Thyroid gland (tissue), 4 donors: ENCODE results near the gene ATXN7L2. TPM values are rescaled to one million over a fixed set of nuclear protein-coding genes. Genes with fewer than 3 reads are reported as not detected.

ENCODE experiments used
- DNase-seq, 2 donors: peaks; one replicate each; pipeline ENCODE4 v3.0.0-alpha.2; 2019
- H3K27ac ChIP-seq, 3 donors: fragments of 200-600 bp; sonication (generic); 1 replicate in 2 of 3; 2 replicates in 1 of 3; pipeline ENCODE4 v1.5.1; 2016 to 2019; ENCODE audit warnings: mild to moderate bottlenecking in 1 of 3, moderate library complexity in 1 of 3
- H3K27me3 ChIP-seq: fragments of 200-600 bp; sonication (generic); one replicate; pipeline ENCODE4 v1.5.1; 2019
- H3K36me3 ChIP-seq, 2 donors: fragments of 200-600 bp; sonication (generic); one replicate each; pipeline ENCODE4 v1.5.1; 2016 to 2019
- H3K4me1 ChIP-seq, 2 donors: fragments of 200-600 bp; sonication (generic); one replicate each; pipeline ENCODE4 v1.5.1; 2017 to 2019
- H3K4me3 ChIP-seq, 3 donors: fragments of 200-600 bp; sonication (generic); replicated peaks in 1 of 3; 1 replicate in 2 of 3; 2 replicates in 1 of 3; pipeline ENCODE4 v1.5.1; 2016; ENCODE audit warnings: mild to moderate bottlenecking in 1 of 3
- H3K9me3 ChIP-seq: fragments of 200-600 bp; sonication (generic); one replicate; pipeline ENCODE4 v1.5.1; 2017
- POLR2A ChIP-seq, 2 donors: fragments of 450-650 bp; IDR thresholded peaks; one replicate each; pipeline ENCODE4 v1.6.1; 2017; ENCODE audit warnings: antibody characterized with exemption in 2 of 2, mild to moderate bottlenecking in 2 of 2, moderate library complexity in 1 of 2
- WGBS, 2 donors: methylation state at CpG; one replicate each; pipeline ENCODE4 v1.1.5; 2017; 5-methylcytosine and 5-hydroxymethylcytosine counted together
- intact Hi-C: fragments of 100-400 bp; cut with DNase I; formaldehyde crosslinking; loops from one replicate; pipeline ENCODE4 v1.15.1; 2023
- total RNA-seq, 4 donors: library from RNA; depleted of rRNA; stranded (reverse); fragments of >200 nt; gene quantifications; one replicate each; pipeline ENCODE4 v1.2.3, GENCODE V29; 2016
- TF ChIP-seq, protein P1 (sequence below), 6 experiments: fragments of 200-600 bp in 3 of 6; fragments of 450-650 bp in 3 of 6; sonication (generic) in 3 of 6; IDR thresholded peaks; one replicate each; pipeline ENCODE4 v1.5.1; 2016 to 2019; ENCODE audit warnings: antibody characterized with exemption in 6 of 6, mild to moderate bottlenecking in 2 of 6, inconsistent platforms in 1 of 6, moderate library complexity in 1 of 6

ATXN7L2 gene
- total RNA-seq, 4 donors from 2014 or later, result 5.8 to 11.7 (median 8.4) TPM

DNA sequence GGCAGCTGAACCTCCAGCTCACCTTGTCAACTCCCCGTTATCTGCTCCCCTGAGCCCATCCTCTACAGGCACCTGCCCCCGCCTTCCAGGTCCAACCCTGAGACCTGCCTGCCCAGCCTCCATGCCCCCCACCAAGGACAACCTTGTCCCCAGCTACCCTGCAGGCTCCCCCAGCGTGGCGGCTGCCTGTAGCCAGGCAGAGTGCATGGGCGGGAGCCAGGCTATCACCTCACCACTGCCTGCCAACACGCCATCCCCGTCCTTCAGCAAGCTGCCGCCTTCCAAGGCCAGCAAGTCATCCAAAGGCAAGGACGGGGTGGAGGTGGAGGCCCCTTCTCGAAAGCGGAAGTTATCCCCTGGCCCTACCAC is 7.2 kb downstream of the ATXN7L2 start:
- Histone ChIP-seq H3K36me3 (peaks cover 0 to 12% of the 10 kb centered on the region in 2 donors), H3K9me3 (no peaks in the 10 kb centered on the region), H3K4me1 (peaks cover 10 to 15% of the 10 kb centered on the region in 2 donors), H3K27me3 (no peaks in the 10 kb centered on the region), H3K4me3 (no peak overlapping the region), H3K27ac (no peak overlapping the region)
- TF ChIP-seq, protein P1, sequence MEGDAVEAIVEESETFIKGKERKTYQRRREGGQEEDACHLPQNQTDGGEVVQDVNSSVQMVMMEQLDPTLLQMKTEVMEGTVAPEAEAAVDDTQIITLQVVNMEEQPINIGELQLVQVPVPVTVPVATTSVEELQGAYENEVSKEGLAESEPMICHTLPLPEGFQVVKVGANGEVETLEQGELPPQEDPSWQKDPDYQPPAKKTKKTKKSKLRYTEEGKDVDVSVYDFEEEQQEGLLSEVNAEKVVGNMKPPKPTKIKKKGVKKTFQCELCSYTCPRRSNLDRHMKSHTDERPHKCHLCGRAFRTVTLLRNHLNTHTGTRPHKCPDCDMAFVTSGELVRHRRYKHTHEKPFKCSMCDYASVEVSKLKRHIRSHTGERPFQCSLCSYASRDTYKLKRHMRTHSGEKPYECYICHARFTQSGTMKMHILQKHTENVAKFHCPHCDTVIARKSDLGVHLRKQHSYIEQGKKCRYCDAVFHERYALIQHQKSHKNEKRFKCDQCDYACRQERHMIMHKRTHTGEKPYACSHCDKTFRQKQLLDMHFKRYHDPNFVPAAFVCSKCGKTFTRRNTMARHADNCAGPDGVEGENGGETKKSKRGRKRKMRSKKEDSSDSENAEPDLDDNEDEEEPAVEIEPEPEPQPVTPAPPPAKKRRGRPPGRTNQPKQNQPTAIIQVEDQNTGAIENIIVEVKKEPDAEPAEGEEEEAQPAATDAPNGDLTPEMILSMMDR (IDR thresholded peaks at IDR 0.05), result peak in 1 of 6 experiments; percentile 9
- no peak for TF ChIP-seq POLR2A (IDR thresholded peaks at IDR 0.05)
- DNase-seq, result no peak
- intact Hi-C loops, result no loop called here
- WGBS, 2 donors, result 82 to 95% methylated on average over 10 to 11 of the region's 11 CpGs

DNA sequence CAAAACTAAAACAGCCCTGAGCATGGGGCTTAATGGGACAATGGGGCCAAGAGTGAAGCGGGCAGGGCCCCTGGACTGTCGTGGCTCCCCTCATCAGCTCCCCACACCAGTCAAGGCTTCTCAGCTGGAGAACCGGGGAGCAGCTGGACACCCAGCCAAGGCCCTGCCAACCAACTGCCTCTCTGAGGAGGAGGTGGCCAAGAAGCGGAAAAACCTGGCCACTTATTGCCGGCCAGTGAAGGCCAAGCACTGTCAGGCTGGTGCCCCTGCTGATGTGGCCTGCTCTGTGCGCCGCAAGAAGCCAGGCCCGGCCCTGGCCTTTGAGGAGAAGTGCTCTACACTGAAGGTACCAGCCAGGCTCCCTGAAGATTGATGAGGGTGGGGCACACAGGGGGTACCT is 7.7 kb downstream of the ATXN7L2 start:
- Histone ChIP-seq H3K27me3 (no peaks in the 10 kb centered on the region), H3K9me3 (no peaks in the 10 kb centered on the region), H3K27ac (no peak overlapping the region), H3K4me3 (no peak overlapping the region), H3K4me1 (peaks cover 10 to 15% of the 10 kb centered on the region in 2 donors), H3K36me3 (peaks cover 4 to 17% of the 10 kb centered on the region in 2 donors)
- intact Hi-C loops, result no loop called here
- no peak for DNase-seq
- no peak for TF ChIP-seq POLR2A (IDR thresholded peaks at IDR 0.05)
- TF ChIP-seq, protein P1 (IDR thresholded peaks at IDR 0.05), result no peak
- 94 to 96% methylated on average over 8 of the region's 8 CpGs for WGBS, 2 donors

DNA sequence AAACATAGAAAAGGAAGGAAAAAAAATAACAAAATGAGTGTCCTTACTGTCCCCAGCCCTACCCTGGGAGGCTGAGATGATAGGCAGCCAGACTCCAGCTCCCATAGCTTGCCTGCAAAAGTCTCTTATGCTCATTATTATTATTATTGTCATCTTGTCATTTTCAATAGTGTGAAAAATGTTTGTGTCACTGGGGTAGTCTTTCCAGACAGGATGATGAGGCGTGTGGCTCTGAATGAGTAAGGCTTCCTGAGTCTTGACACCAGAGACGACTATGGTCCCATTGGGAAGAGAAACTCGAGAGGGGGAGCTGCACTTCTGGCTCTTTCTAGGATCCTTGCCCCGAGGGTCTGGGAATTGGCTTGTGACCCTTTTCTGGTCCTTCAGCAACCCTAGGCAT is 9.1 kb downstream of the ATXN7L2 start:
- no peak for TF ChIP-seq POLR2A (IDR thresholded peaks at IDR 0.05)
- TF ChIP-seq, protein P1 (IDR thresholded peaks at IDR 0.05), result no peak
- peaks cover 10 to 15% of the 10 kb centered on the region in 2 donors for H3K4me1 ChIP-seq
- H3K36me3 ChIP-seq, result peaks cover 18 to 27% of the 10 kb centered on the region in 2 donors
- DNase-seq, result no peak
- 65 to 74% methylated on average over 4 of the region's 4 CpGs for WGBS, 2 donors
- H3K27ac ChIP-seq, result no peak overlapping the region
- no peak overlapping the region for H3K4me3 ChIP-seq
- H3K9me3 ChIP-seq, result no peaks in the 10 kb centered on the region
- no peaks in the 10 kb centered on the region for H3K27me3 ChIP-seq
- intact Hi-C loops, result loop anchor here (2.0 kb wide), 1 partner anchor 38 kb away; no protein-coding TSS in a partner anchor

DNA sequence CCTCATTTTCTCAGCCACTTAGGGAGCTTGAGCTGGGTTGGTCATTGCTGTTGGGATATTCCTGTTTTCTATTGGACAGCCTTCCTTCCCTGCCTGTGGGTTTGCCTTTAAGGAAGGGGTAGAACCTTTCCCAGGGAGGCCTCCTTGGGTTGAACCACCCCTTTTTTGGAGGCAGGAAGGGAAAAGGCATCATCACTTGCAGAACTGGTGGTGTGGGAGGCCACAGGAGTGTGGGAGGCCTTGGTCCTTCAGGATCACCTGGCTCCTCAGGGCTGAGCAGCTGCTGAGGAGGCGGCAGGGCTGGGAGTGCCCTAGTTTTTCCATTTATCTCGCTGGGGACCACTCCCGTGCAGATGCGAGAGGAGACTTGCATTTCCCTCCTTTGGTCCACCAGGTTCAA is 9.5 kb downstream of the ATXN7L2 start:
- Histone ChIP-seq H3K9me3 (no peaks in the 10 kb centered on the region), H3K36me3 (peaks cover 20 to 27% of the 10 kb centered on the region in 2 donors), H3K27me3 (no peaks in the 10 kb centered on the region), H3K4me1 (peaks cover 10 to 15% of the 10 kb centered on the region in 2 donors), H3K4me3 (no peak overlapping the region), H3K27ac (peak overlapping the region in 2 of 3 donors; percentile 3 to 43)
- TF ChIP-seq POLR2A (IDR thresholded peaks at IDR 0.05), result no peak
- TF ChIP-seq, protein P1 (IDR thresholded peaks at IDR 0.05), result no peak
- intact Hi-C loops, result loop anchor here (2.0 kb wide), 1 partner anchor 38 kb away; no protein-coding TSS in a partner anchor
- no peak for DNase-seq
- 80 to 86% methylated on average over 4 of the region's 4 CpGs for WGBS, 2 donors

DNA sequence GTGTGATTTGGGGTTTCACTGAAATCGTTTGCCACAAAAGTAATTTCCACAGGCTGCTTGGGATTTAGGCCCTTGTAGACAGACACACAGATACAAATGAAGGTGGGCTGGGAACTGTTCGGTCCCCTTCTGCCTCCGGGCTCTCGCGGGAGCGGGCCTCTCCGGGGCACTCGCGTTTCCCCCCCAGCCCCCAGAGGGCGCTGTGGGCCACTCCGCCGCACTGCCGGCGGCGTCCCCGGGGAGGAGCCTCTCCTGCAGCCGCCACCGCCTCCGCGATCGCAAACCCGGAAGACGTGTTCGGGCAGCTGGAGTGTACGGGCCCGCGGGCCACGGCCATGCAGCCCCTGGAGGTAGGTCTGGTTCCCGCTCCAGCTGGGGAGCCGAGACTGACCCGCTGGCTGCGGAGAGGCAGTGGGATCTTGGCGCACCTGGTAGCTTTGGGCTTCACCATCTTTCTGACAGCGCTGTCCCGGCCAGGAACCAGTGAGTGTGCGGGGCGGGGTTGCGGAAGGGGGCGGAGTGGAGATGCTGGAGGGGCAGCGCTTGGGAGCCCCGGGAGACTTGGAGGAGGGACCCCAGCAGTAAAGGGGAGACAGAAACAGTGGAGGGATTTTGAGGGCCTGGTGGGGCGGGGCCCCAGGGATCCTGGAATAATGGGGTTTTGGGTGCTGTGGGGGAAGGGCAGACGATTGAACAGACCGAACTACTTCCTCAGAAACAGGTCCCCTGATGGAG is 10.3 kb downstream of the ATXN7L2 start, which contains the start of gene CYB561D1:
Gene CYB561D1, plus strand, starts transcription at position 290 of the 735 bp plus-strand sequence. Its CDS starts 46 bp downstream, at position 336.
- Histone ChIP-seq H3K4me3 (peak within 1 kb of the TSS; percentile 43 to 79 (median 69)), H3K27me3 (no peaks in the 10 kb centered on the region), H3K36me3 (peaks cover 20 to 23% of the 10 kb centered on the region in 2 donors), H3K27ac (peak within 1 kb of the TSS in 2 of 3 donors; percentile 43 to 55), H3K9me3 (no peaks in the 10 kb centered on the region), H3K4me1 (peaks cover 10 to 15% of the 10 kb centered on the region in 2 donors)
- peak in 1 of 2 donors; percentile 68 for TF ChIP-seq POLR2A (IDR thresholded peaks at IDR 0.05)
- TF ChIP-seq, protein P1 (IDR thresholded peaks at IDR 0.05), result peak; percentile 67 to 95 (median 93)
- intact Hi-C loops, result loop anchor here (2.0 kb wide), 1 partner anchor 37 kb away; no protein-coding TSS in a partner anchor
- DNase-seq, result peak; percentile 86 to 88
- WGBS, 2 donors, result 0 to 1% methylated on average over 22 to 28 of the region's 44 CpGs
